Naive thymus-derived CD4-positive, alpha-beta T cell (primary cell): ENCODE results near the gene TRIO. TPM values are rescaled to one million over a fixed set of nuclear protein-coding genes. Genes with fewer than 3 reads are reported as not detected.
A peak's percentile ranks its signal among the peaks of the same experiment; 100 is the strongest.

ENCODE experiments used
- ATAC-seq: fragments of 150-1000 bp; cut with Tn5 transposase; 2 replicates; pipeline ENCODE4 v1.10.0; 2021; ENCODE audit warnings: mild to moderate bottlenecking, moderate library complexity
- CTCF ChIA-PET: fragments of 350-600 bp; sonication (Branson Sonifier 250); formaldehyde crosslinking; loops from one replicate; lab custom pipeline; 2021; ENCODE audit warnings: antibody characterized with exemption; lab: Charles Lee
- POLR2A ChIA-PET: fragments of 350-600 bp; sonication (Branson Sonifier 250); formaldehyde crosslinking; loops from one replicate; lab custom pipeline; 2021; ENCODE audit warnings: antibody characterized with exemption, inconsistent platforms; lab: Charles Lee
- DNase-seq, 9 donors: peaks; one replicate each; pipeline versions ENCODE4 v3.0.0 to v3.0.0-alpha.2; 2020 to 2022; ENCODE audit warnings: mixed read lengths in 1 of 9
- H3K27ac ChIP-seq: one replicate; pipeline ENCODE4 v1.7.0; 2013; ENCODE audit warnings: mild to moderate bottlenecking, low read depth, low read length, moderate library complexity
- H3K27me3 ChIP-seq, 2 donors: one replicate each; pipeline ENCODE4 v1.7.0; 2013; ENCODE audit warnings: low read length in 2 of 2, mild to moderate bottlenecking in 2 of 2, moderate library complexity in 2 of 2; ENCODE audit not compliant: control insufficient read depth in 2 of 2, insufficient read depth in 2 of 2
- H3K36me3 ChIP-seq, 3 experiments: 1 replicate in 2 of 3; 2 replicates in 1 of 3; pipeline ENCODE4 v1.7.0; 2013; ENCODE audit warnings: low read length in 3 of 3, mild to moderate bottlenecking in 3 of 3, moderate library complexity in 1 of 3; ENCODE audit not compliant: insufficient read depth in 3 of 3, control insufficient read depth in 2 of 3
- H3K4me1 ChIP-seq, 2 donors: one replicate each; pipeline ENCODE4 v1.7.0; 2013; ENCODE audit warnings: low read length in 2 of 2, mild to moderate bottlenecking in 2 of 2, moderate library complexity in 1 of 2; ENCODE audit not compliant: control insufficient read depth in 2 of 2, insufficient read depth in 2 of 2
- H3K4me3 ChIP-seq: 2 replicates; pipeline ENCODE4 v1.7.0; 2013; ENCODE audit warnings: mild to moderate bottlenecking, low read length
- H3K9me3 ChIP-seq, 3 experiments: 1 replicate in 2 of 3; 2 replicates in 1 of 3; pipeline ENCODE4 v1.7.0; 2013; ENCODE audit warnings: low read length in 3 of 3; ENCODE audit not compliant: control insufficient read depth in 2 of 3
- H3K27ac Mint-ChIP-seq, 9 donors: one replicate each; pipeline ENCODE4 v1.8.0; 2020 to 2022; ENCODE audit warnings: mixed read lengths in 9 of 9, mild to moderate bottlenecking in 8 of 9, moderate library complexity in 5 of 9, inconsistent platforms in 2 of 9
- H3K27me3 Mint-ChIP-seq, 5 donors: one replicate each; pipeline ENCODE4 v1.8.0; 2021 to 2022; ENCODE audit warnings: mixed read lengths in 5 of 5, mild to moderate bottlenecking in 1 of 5
- H3K36me3 Mint-ChIP-seq, 5 donors: one replicate each; pipeline ENCODE4 v1.8.0; 2020 to 2022; ENCODE audit warnings: mixed read lengths in 5 of 5, mild to moderate bottlenecking in 3 of 5, inconsistent platforms in 1 of 5
- H3K4me1 Mint-ChIP-seq, 7 donors: one replicate each; pipeline ENCODE4 v1.8.0; 2020 to 2022; ENCODE audit warnings: mixed read lengths in 7 of 7, mild to moderate bottlenecking in 3 of 7, inconsistent platforms in 1 of 7
- H3K4me3 Mint-ChIP-seq, 10 donors: one replicate each; pipeline ENCODE4 v1.8.0; 2020 to 2022; ENCODE audit warnings: mild to moderate bottlenecking in 10 of 10, mixed read lengths in 10 of 10, moderate library complexity in 6 of 10, inconsistent platforms in 2 of 10
- H3K9me3 Mint-ChIP-seq, 11 donors: one replicate each; pipeline ENCODE4 v1.8.0; 2020 to 2022; ENCODE audit warnings: mixed read lengths in 11 of 11, mild to moderate bottlenecking in 4 of 11, inconsistent platforms in 1 of 11, moderate library complexity in 1 of 11
- intact Hi-C, 2 donors: fragments of 100-400 bp; cut with micrococcal nuclease; formaldehyde crosslinking; loops; one replicate each; pipeline ENCODE4 v1.15.1; 2023
- polyA plus RNA-seq, 2 donors: library from polyadenylated mRNA; unstranded; fragments of 300-500 nt; fragmentation: Illumina TruSeq; gene quantifications; one replicate each; pipeline ENCODE4 v1.2.3, GENCODE V29; 2021
- total RNA-seq, 6 experiments: library from RNA in 5 of 6; stranded (reverse) in 5 of 6; gene quantifications; 1 replicate in 5 of 6; 2 replicates in 1 of 6; pipeline ENCODE4 v1.2.3 and lab custom pipeline; 2021 to 2026

The TRIO gene
- total and polyA plus RNA-seq, 7 experiments from 2014 or later: 0.16 to 45.9 (median 5.7) TPM

GRCh38 chr5:14462681-14463080 lies 319.5 kb downstream of the TRIO start:
- H3K4me1 Mint-ChIP-seq: peaks cover 0 to 10% (median 0%) of the 10 kb centered on the region in 7 donors
- H3K4me3 Mint-ChIP-seq: no peak overlapping the region
- no peaks in the 10 kb centered on the region for H3K4me1 ChIP-seq
- no peak for DNase-seq
- no peaks in the 10 kb centered on the region for H3K27me3 ChIP-seq
- intact Hi-C loops: no loop called here
- H3K4me3 ChIP-seq: no peak overlapping the region
- H3K36me3 ChIP-seq: no peaks in the 10 kb centered on the region
- no peaks in the 10 kb centered on the region for H3K27me3 Mint-ChIP-seq
- H3K36me3 Mint-ChIP-seq: peaks cover 0 to 1% (median 0%) of the 10 kb centered on the region in 5 donors
- H3K9me3 ChIP-seq: no peaks in the 10 kb centered on the region
- H3K9me3 Mint-ChIP-seq: no peaks in the 10 kb centered on the region
- ChIA-PET POLR2A (no interaction called here), CTCF (no interaction called here)
- no peak for ATAC-seq
- no peak overlapping the region for H3K27ac ChIP-seq
- no peak overlapping the region for H3K27ac Mint-ChIP-seq

GRCh38 chr5:14463629-14464028 lies 320.5 kb downstream of the TRIO start:
- ATAC-seq (peak; percentile 85), DNase-seq (no peak)
- no peaks in the 10 kb centered on the region for H3K9me3 Mint-ChIP-seq
- no peak overlapping the region for H3K4me3 Mint-ChIP-seq
- peaks cover 0 to 10% (median 0%) of the 10 kb centered on the region in 7 donors for H3K4me1 Mint-ChIP-seq
- peak overlapping the region in 1 of 9 donors; percentile 11 for H3K27ac Mint-ChIP-seq
- ChIA-PET CTCF (interaction anchor here (0.8 kb wide), 1 partner anchor 506 kb away, joined by 4 read pairs; no protein-coding TSS in a partner anchor), POLR2A (no interaction called here)
- H3K36me3 Mint-ChIP-seq: peaks cover 0 to 1% (median 0%) of the 10 kb centered on the region in 5 donors
- Histone ChIP-seq H3K36me3 (no peaks in the 10 kb centered on the region), H3K27me3 (no peaks in the 10 kb centered on the region), H3K4me1 (no peaks in the 10 kb centered on the region), H3K27ac (no peak overlapping the region), H3K4me3 (no peak overlapping the region), H3K9me3 (no peaks in the 10 kb centered on the region)
- intact Hi-C loops: no loop called here
- no peaks in the 10 kb centered on the region for H3K27me3 Mint-ChIP-seq

DNA sequence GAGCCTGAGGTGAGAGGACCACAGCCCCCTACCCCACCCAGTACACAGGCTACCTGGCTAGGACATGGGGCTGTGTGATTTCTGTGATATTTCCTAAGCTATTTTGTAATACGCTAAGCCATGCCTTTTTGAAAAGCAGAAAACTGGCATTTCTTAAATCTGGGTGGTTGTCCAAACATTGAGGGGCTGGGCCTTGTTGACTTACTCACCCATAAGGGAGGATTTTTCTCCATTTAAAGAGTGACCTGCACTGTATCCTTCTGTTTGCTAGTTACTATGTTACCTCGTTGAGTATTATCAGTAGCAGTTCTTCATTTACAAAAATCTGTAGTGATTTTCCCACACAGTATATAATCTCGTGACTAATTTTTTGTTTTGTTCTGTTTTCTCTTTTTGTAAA lies 321.0 kb downstream of the TRIO start:
- peaks cover 0 to 2% (median 0%) of the 10 kb centered on the region in 5 donors for H3K27me3 Mint-ChIP-seq
- H3K36me3 Mint-ChIP-seq: peaks cover 0 to 1% (median 0%) of the 10 kb centered on the region in 5 donors
- CTCF ChIA-PET: interaction anchor here (0.8 kb wide), 1 partner anchor 507 kb away, joined by 4 read pairs; no protein-coding TSS in a partner anchor
- peaks cover 0 to 10% (median 0%) of the 10 kb centered on the region in 7 donors for H3K4me1 Mint-ChIP-seq
- Histone ChIP-seq H3K36me3 (no peaks in the 10 kb centered on the region), H3K9me3 (no peaks in the 10 kb centered on the region), H3K27me3 (no peaks in the 10 kb centered on the region), H3K4me3 (no peak overlapping the region), H3K4me1 (no peaks in the 10 kb centered on the region), H3K27ac (no peak overlapping the region)
- no peak overlapping the region for H3K4me3 Mint-ChIP-seq
- no peaks in the 10 kb centered on the region for H3K9me3 Mint-ChIP-seq
- intact Hi-C loops: no loop called here
- POLR2A ChIA-PET: no interaction called here
- H3K27ac Mint-ChIP-seq: no peak overlapping the region
- ATAC-seq (peak; percentile 53), DNase-seq (no peak)

GRCh38 chr5:14464671-14465070 lies 321.5 kb downstream of the TRIO start:
- no peaks in the 10 kb centered on the region for H3K4me1 ChIP-seq
- peaks cover 0 to 10% (median 0%) of the 10 kb centered on the region in 7 donors for H3K4me1 Mint-ChIP-seq
- no peak overlapping the region for H3K4me3 Mint-ChIP-seq
- H3K36me3 ChIP-seq: no peaks in the 10 kb centered on the region
- no peaks in the 10 kb centered on the region for H3K27me3 ChIP-seq
- intact Hi-C loops: no loop called here
- CTCF ChIA-PET: no interaction called here
- ATAC-seq (no peak), DNase-seq (no peak)
- H3K9me3 ChIP-seq: no peaks in the 10 kb centered on the region
- H3K27ac ChIP-seq: no peak overlapping the region
- POLR2A ChIA-PET: no interaction called here
- H3K36me3 Mint-ChIP-seq: peaks cover 0 to 1% (median 0%) of the 10 kb centered on the region in 5 donors
- no peak overlapping the region for H3K4me3 ChIP-seq
- H3K9me3 Mint-ChIP-seq: no peaks in the 10 kb centered on the region
- peak overlapping the region in 1 of 9 donors; percentile 11 for H3K27ac Mint-ChIP-seq
- peaks cover 0 to 6% (median 0%) of the 10 kb centered on the region in 5 donors for H3K27me3 Mint-ChIP-seq

GRCh38 chr5:14465116-14465515 lies 322.0 kb downstream of the TRIO start:
- peak overlapping the region in 1 of 9 donors; percentile 40 for H3K27ac Mint-ChIP-seq
- H3K4me3 ChIP-seq: no peak overlapping the region
- H3K4me1 Mint-ChIP-seq: peaks cover 0 to 10% (median 0%) of the 10 kb centered on the region in 7 donors
- no peaks in the 10 kb centered on the region for H3K36me3 ChIP-seq
- H3K27me3 Mint-ChIP-seq: peaks cover 0 to 6% (median 0%) of the 10 kb centered on the region in 5 donors
- no peaks in the 10 kb centered on the region for H3K9me3 ChIP-seq
- POLR2A ChIA-PET: no interaction called here
- H3K36me3 Mint-ChIP-seq: peaks cover 0 to 1% (median 0%) of the 10 kb centered on the region in 5 donors
- H3K27me3 ChIP-seq: no peaks in the 10 kb centered on the region
- ATAC-seq (peak; percentile 39), DNase-seq (no peak)
- no peak overlapping the region for H3K27ac ChIP-seq
- no peaks in the 10 kb centered on the region for H3K9me3 Mint-ChIP-seq
- H3K4me3 Mint-ChIP-seq: no peak overlapping the region
- intact Hi-C loops: no loop called here
- H3K4me1 ChIP-seq: no peaks in the 10 kb centered on the region
- CTCF ChIA-PET: no interaction called here

GRCh38 chr5:14465776-14466175 lies 322.6 kb downstream of the TRIO start:
- Mint-ChIP-seq H3K4me1 (peaks cover 0 to 10% (median 0%) of the 10 kb centered on the region in 7 donors), H3K36me3 (peaks cover 0 to 1% (median 0%) of the 10 kb centered on the region in 5 donors), H3K9me3 (no peaks in the 10 kb centered on the region), H3K27ac (peak overlapping the region in 1 of 9 donors; percentile 40), H3K27me3 (peaks cover 0 to 6% (median 0%) of the 10 kb centered on the region in 5 donors), H3K4me3 (no peak overlapping the region)
- DNase-seq (no peak), ATAC-seq (no peak)
- H3K27me3 ChIP-seq: no peaks in the 10 kb centered on the region
- POLR2A ChIA-PET: no interaction called here
- no peak overlapping the region for H3K27ac ChIP-seq
- H3K4me1 ChIP-seq: no peaks in the 10 kb centered on the region
- H3K9me3 ChIP-seq: no peaks in the 10 kb centered on the region
- CTCF ChIA-PET: no interaction called here
- intact Hi-C loops: no loop called here
- H3K4me3 ChIP-seq: no peak overlapping the region
- no peaks in the 10 kb centered on the region for H3K36me3 ChIP-seq

GRCh38 chr5:14467251-14467650 lies 324.1 kb downstream of the TRIO start:
- Mint-ChIP-seq H3K27ac (no peak overlapping the region), H3K4me3 (no peak overlapping the region), H3K9me3 (no peaks in the 10 kb centered on the region), H3K27me3 (peaks cover 0 to 6% (median 0%) of the 10 kb centered on the region in 5 donors), H3K4me1 (peaks cover 0 to 10% (median 0%) of the 10 kb centered on the region in 7 donors), H3K36me3 (peaks cover 0 to 1% (median 0%) of the 10 kb centered on the region in 5 donors)
- ChIA-PET POLR2A (no interaction called here), CTCF (interaction anchor here (0.7 kb wide), 1 partner anchor 181 kb away, joined by 3 read pairs; no protein-coding TSS in a partner anchor)
- Histone ChIP-seq H3K4me3 (no peak overlapping the region), H3K4me1 (no peaks in the 10 kb centered on the region), H3K27me3 (no peaks in the 10 kb centered on the region), H3K27ac (no peak overlapping the region), H3K36me3 (no peaks in the 10 kb centered on the region), H3K9me3 (no peaks in the 10 kb centered on the region)
- ATAC-seq (no peak), DNase-seq (no peak)
- intact Hi-C loops: no loop called here
